Hematopoietic multipotent progenitor cell treated with erythropoietin and hydrocortisone succinate and interleukin-3 and kit ligand, for 8 days (in vitro differentiated cells): ENCODE data around the gene WNT5B.
"Not testable (repeated sequence)": the region's sequence is repeated elsewhere in the genome, so short reads cannot be mapped to it uniquely, and the experiment has no call there.

ENCODE experiments used
- DNase-seq: peaks from one replicate; pipeline ENCODE4 v3.0.0-alpha.2; 2015

The WNT5B gene

GRCh38 chr12:1692895-1693610, 64.0 kb downstream of the WNT5B start:
- DNase-seq: no peak

- DNase-seq: not testable (repeated sequence)
Measured at GRCh38 chr12:1695097-1695496, 66.1 kb downstream of the WNT5B start.

GRCh38 chr12:1695886-1696670, 67.0 kb downstream of the WNT5B start:
- DNase-seq: no peak

- DNase-seq: no peak
Measured at GRCh38 chr12:1696800-1697199, 67.8 kb downstream of the WNT5B start.
